Vagina (tissue), 2 donors: ENCODE data around the gene MALRD1. TPM values are rescaled to one million over a fixed set of nuclear protein-coding genes. Genes with fewer than 3 reads are reported as not detected.

Experiments
- DNase-seq, 2 donors: peaks; one replicate each; pipeline ENCODE4 v3.0.0-alpha.2; 2017; ENCODE audit errors: extremely low spot score in 2 of 2
- H3K27ac ChIP-seq: fragments of 200-600 bp; sonication (generic); one replicate; pipeline ENCODE4 v1.5.1; 2019
- H3K27me3 ChIP-seq: fragments of 200-600 bp; sonication (generic); one replicate; pipeline ENCODE4 v1.5.1; 2019
- H3K36me3 ChIP-seq, 2 donors: fragments of 200-600 bp; sonication (generic); one replicate each; pipeline ENCODE4 v1.5.1; 2017 to 2019
- H3K4me1 ChIP-seq: fragments of 200-600 bp; sonication (generic); one replicate; pipeline ENCODE4 v1.5.1; 2019
- H3K4me3 ChIP-seq, 2 donors: fragments of 200-600 bp; sonication (generic); 1 replicate in 1 of 2; 2 replicates in 1 of 2; pipeline ENCODE4 v1.5.1; 2016 to 2019
- H3K9me3 ChIP-seq: fragments of 200-600 bp; sonication (generic); one replicate; pipeline ENCODE4 v1.5.1; 2019
- CTCF ChIP-seq, 3 experiments: fragments of 450-650 bp in 2 of 3; fragments of 200-600 bp in 1 of 3; sonication (generic) in 1 of 3; IDR thresholded peaks; one replicate each; pipeline ENCODE4 v1.5.1; 2017 to 2019; ENCODE audit warnings: antibody characterized with exemption in 3 of 3, mild to moderate bottlenecking in 2 of 3, moderate library complexity in 2 of 3
- POLR2A ChIP-seq, 2 donors: fragments of 450-650 bp; IDR thresholded peaks; one replicate each; pipeline ENCODE4 v1.6.1; 2017; ENCODE audit warnings: antibody characterized with exemption in 2 of 2, mild to moderate bottlenecking in 2 of 2, moderate library complexity in 2 of 2
- POLR2AphosphoS5 ChIP-seq, 2 donors: sonication (generic); formaldehyde crosslinking; IDR thresholded peaks; one replicate each; pipeline ENCODE4 v1.9.0; 2017; ENCODE audit warnings: antibody characterized with exemption in 2 of 2, mild to moderate bottlenecking in 2 of 2, low read depth in 1 of 2; ENCODE audit not compliant: insufficient read depth in 1 of 2
- intact Hi-C: fragments of 100-400 bp; cut with DNase I; formaldehyde crosslinking; loops from one replicate; pipeline ENCODE4 v1.15.1; 2023
- total RNA-seq: library from RNA; depleted of rRNA; stranded (reverse); fragments of >200 nt; gene quantifications from one replicate; pipeline ENCODE4 v1.2.3, GENCODE V29; 2016

MALRD1 gene
- total RNA-seq, 1 donor from 2014 or later: 2.0 TPM

GRCh38 chr10:19328582-19328981 lies 280.0 kb downstream of the MALRD1 start:
- H3K36me3 ChIP-seq: no peaks in the 10 kb centered on the region

DNA sequence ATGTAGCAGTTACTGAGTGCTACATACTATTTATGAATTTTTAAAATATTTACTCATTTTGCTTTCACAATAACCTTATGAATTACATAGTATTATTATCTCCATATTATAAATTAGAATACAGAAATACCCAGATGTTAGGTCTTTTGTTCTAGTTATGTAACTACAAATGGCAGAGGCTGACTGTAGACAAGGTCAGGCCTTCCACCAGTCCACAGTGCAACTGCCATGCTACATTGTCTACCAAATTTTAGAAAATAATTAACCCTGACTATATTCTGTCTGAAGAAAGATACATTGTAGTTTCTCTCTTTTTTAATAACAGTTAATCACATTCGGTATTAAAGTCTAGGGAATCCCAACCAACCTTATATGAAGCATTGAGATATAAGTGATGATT lies 280.9 kb downstream of the MALRD1 start:
- TF ChIP-seq POLR2AphosphoS5 (IDR thresholded peaks at IDR 0.05; ENCODE audit: insufficient read depth in 1 of 2, low read depth in 1 of 2) (no peak), CTCF (IDR thresholded peaks at IDR 0.05) (no peak), POLR2A (IDR thresholded peaks at IDR 0.05) (no peak)
- DNase-seq: no peak
- Histone ChIP-seq H3K4me3 (no peak overlapping the region), H3K27ac (no peak overlapping the region), H3K27me3 (no peaks in the 10 kb centered on the region), H3K36me3 (no peaks in the 10 kb centered on the region), H3K9me3 (no peaks in the 10 kb centered on the region), H3K4me1 (no peaks in the 10 kb centered on the region)
- intact Hi-C loops: no loop called here

More at GRCh38 chr10:19328582-19328981, 280.0 kb downstream of the MALRD1 start:
- H3K27me3 ChIP-seq: no peaks in the 10 kb centered on the region
- no peak overlapping the region for H3K4me3 ChIP-seq
- intact Hi-C loops: no loop called here
- no peaks in the 10 kb centered on the region for H3K9me3 ChIP-seq
- TF ChIP-seq CTCF (IDR thresholded peaks at IDR 0.05): no peak
- no peak for TF ChIP-seq POLR2A (IDR thresholded peaks at IDR 0.05)
- no peak for TF ChIP-seq POLR2AphosphoS5 (IDR thresholded peaks at IDR 0.05; ENCODE audit: insufficient read depth in 1 of 2, low read depth in 1 of 2)
- DNase-seq: no peak
- no peak overlapping the region for H3K27ac ChIP-seq
- H3K4me1 ChIP-seq: no peaks in the 10 kb centered on the region

- no peak overlapping the region for H3K4me3 ChIP-seq
- no peaks in the 10 kb centered on the region for H3K9me3 ChIP-seq
- DNase-seq: no peak
- intact Hi-C loops: no loop called here
- no peaks in the 10 kb centered on the region for H3K4me1 ChIP-seq
- H3K36me3 ChIP-seq: no peaks in the 10 kb centered on the region
- no peak for TF ChIP-seq POLR2A (IDR thresholded peaks at IDR 0.05)
- no peak for TF ChIP-seq POLR2AphosphoS5 (IDR thresholded peaks at IDR 0.05; ENCODE audit: insufficient read depth in 1 of 2, low read depth in 1 of 2)
- no peak for TF ChIP-seq CTCF (IDR thresholded peaks at IDR 0.05)
- no peaks in the 10 kb centered on the region for H3K27me3 ChIP-seq
- H3K27ac ChIP-seq: no peak overlapping the region
Measured at GRCh38 chr10:19332304-19332703, 283.7 kb downstream of the MALRD1 start.

GRCh38 chr10:19333631-19334030 lies 285.0 kb downstream of the MALRD1 start:
- no peak for TF ChIP-seq CTCF (IDR thresholded peaks at IDR 0.05)
- TF ChIP-seq POLR2A (IDR thresholded peaks at IDR 0.05): no peak
- TF ChIP-seq POLR2AphosphoS5 (IDR thresholded peaks at IDR 0.05; ENCODE audit: insufficient read depth in 1 of 2, low read depth in 1 of 2): no peak
- no peak overlapping the region for H3K27ac ChIP-seq
- no peak overlapping the region for H3K4me3 ChIP-seq
- no peak for DNase-seq
- no peaks in the 10 kb centered on the region for H3K4me1 ChIP-seq
- no peaks in the 10 kb centered on the region for H3K9me3 ChIP-seq
- intact Hi-C loops: no loop called here
- no peaks in the 10 kb centered on the region for H3K27me3 ChIP-seq
- no peaks in the 10 kb centered on the region for H3K36me3 ChIP-seq

GRCh38 chr10:19347621-19348020 lies 299.0 kb downstream of the MALRD1 start:
- Histone ChIP-seq H3K36me3 (no peaks in the 10 kb centered on the region), H3K4me3 (no peak overlapping the region), H3K27ac (no peak overlapping the region), H3K4me1 (no peaks in the 10 kb centered on the region), H3K9me3 (no peaks in the 10 kb centered on the region), H3K27me3 (no peaks in the 10 kb centered on the region)
- TF ChIP-seq CTCF (IDR thresholded peaks at IDR 0.05) (no peak), POLR2AphosphoS5 (IDR thresholded peaks at IDR 0.05; ENCODE audit: insufficient read depth in 1 of 2, low read depth in 1 of 2) (no peak), POLR2A (IDR thresholded peaks at IDR 0.05) (no peak)
- intact Hi-C loops: no loop called here
- no peak for DNase-seq
